A673 (cell line): Measurements from ENCODE around the gene FBXO3. TPM values are rescaled to one million over a fixed set of nuclear protein-coding genes. Genes with fewer than 3 reads are reported as not detected.

Source experiments
- BruUV-seq: library from RNA; stranded (reverse); fragments of 400-500 nt; replicated peaks from 2 replicates; lab custom pipeline; 2021; lab: Mats Ljungman, UMichigan
- CTCF ChIA-PET: fragments of 300-600 bp; sonication (Branson Sonifier 250); formaldehyde crosslinking; loops from one replicate; lab custom pipeline; 2022; ENCODE audit warnings: antibody characterized with exemption; lab: Charles Lee
- POLR2A ChIA-PET: fragments of 300-600 bp; sonication (Branson Sonifier 250); formaldehyde crosslinking; loops from one replicate; lab custom pipeline; 2022; ENCODE audit warnings: antibody characterized with exemption; ENCODE audit not compliant: low non-redundant PET; lab: Charles Lee
- DNase-seq: peaks from one replicate; pipeline ENCODE4 v3.0.0-alpha.2; 2015; ENCODE audit warnings: low spot score
- H3K27ac ChIP-seq: fragments of 200-600 bp; sonication (generic); 2 replicates; pipeline ENCODE4 v1.5.1; 2016; ENCODE audit warnings: mixed run types, low read depth, mild to moderate bottlenecking, mixed read lengths, antibody characterized with exemption, low read length; ENCODE audit not compliant: poor library complexity, severe bottlenecking
- H3K27me3 ChIP-seq: fragments of 200-600 bp; sonication (generic); replicated peaks from 2 replicates; pipeline ENCODE4 v1.6.1; 2017; ENCODE audit warnings: mixed run types, low read depth, mild to moderate bottlenecking, mixed read lengths, antibody characterized with exemption, low read length; ENCODE audit not compliant: insufficient read depth, poor library complexity
- H3K36me3 ChIP-seq: fragments of 200-600 bp; sonication (generic); 2 replicates; pipeline ENCODE4 v1.6.1; 2016; ENCODE audit warnings: mixed run types, mild to moderate bottlenecking, mixed read lengths, antibody characterized with exemption, low read length; ENCODE audit not compliant: insufficient read depth, poor library complexity, severe bottlenecking
- H3K4me1 ChIP-seq: fragments of 200-600 bp; sonication (generic); 2 replicates; pipeline ENCODE4 v1.6.1; 2017; ENCODE audit warnings: mixed run types, mild to moderate bottlenecking, mixed read lengths, antibody characterized with exemption, low read length; ENCODE audit not compliant: insufficient read depth, poor library complexity, severe bottlenecking
- H3K4me3 ChIP-seq: fragments of 200-600 bp; sonication (generic); 2 replicates; pipeline ENCODE4 v1.5.1; 2016; ENCODE audit warnings: low read depth, mixed run types, mild to moderate bottlenecking, mixed read lengths, low read length; ENCODE audit not compliant: poor library complexity, severe bottlenecking
- H3K9me3 ChIP-seq: fragments of 200-600 bp; sonication (generic); 2 replicates; pipeline ENCODE4 v1.6.1; 2016; ENCODE audit warnings: mixed run types, low read depth, mild to moderate bottlenecking, mixed read lengths, antibody characterized with exemption, low read length; ENCODE audit not compliant: poor library complexity, severe bottlenecking
- CTCF ChIP-seq: fragments of 300-800, 200-600 bp; sonication (generic); conservative IDR thresholded peaks from 2 replicates; pipeline ENCODE4 v1.5.1; 2017; ENCODE audit warnings: low read depth, mild to moderate bottlenecking, antibody characterized with exemption, low read length, moderate library complexity, mixed read lengths
- EZH2 ChIP-seq: fragments of 200-600 bp; sonication (generic); IDR thresholded peaks from 2 replicates; pipeline ENCODE4 v1.6.1; 2017; ENCODE audit warnings: borderline replicate concordance, low read depth, mild to moderate bottlenecking, mixed read lengths, antibody characterized with exemption, low read length; ENCODE audit not compliant: poor library complexity, severe bottlenecking
- intact Hi-C: fragments of 100-400 bp; cut with micrococcal nuclease; formaldehyde crosslinking; loops from one replicate; pipeline ENCODE4 v1.10.0; 2022; ENCODE audit not compliant: unreplicated experiment
- total RNA-seq: library from RNA; stranded (reverse); gene quantifications from 2 replicates; pipeline ENCODE4 v1.2.3, GENCODE V29; 2021

FBXO3 gene
- total RNA-seq, 1 experiment from 2014 or later: 59.2 TPM

GRCh38 chr11:33722590-33723234 is 51.6 kb downstream of the FBXO3 start:
- Histone ChIP-seq H3K27me3 (no peaks in the 10 kb centered on the region), H3K27ac (no peak overlapping the region), H3K36me3 (peaks cover 7% of the 10 kb centered on the region), H3K9me3 (no peaks in the 10 kb centered on the region), H3K4me3 (no peak overlapping the region), H3K4me1 (peaks cover 13% of the 10 kb centered on the region)
- DNase-seq: no peak
- no TSS peak for BruUV-seq
- intact Hi-C loops: no loop called here
- POLR2A ChIA-PET: interaction anchor here (0.6 kb wide), 1 partner anchor 326 kb away, joined by 3 read pairs; no protein-coding TSS in a partner anchor
- CTCF ChIA-PET: interaction anchor here (0.5 kb wide), 1 partner anchor 271 kb away, joined by 3 read pairs; no protein-coding TSS in a partner anchor
- TF ChIP-seq CTCF (no peak), EZH2 (no peak)

GRCh38 chr11:33721984-33722383 is 52.3 kb downstream of the FBXO3 start:
- Histone ChIP-seq H3K36me3 (peaks cover 8% of the 10 kb centered on the region), H3K4me1 (peaks cover 13% of the 10 kb centered on the region), H3K27ac (no peak overlapping the region), H3K4me3 (no peak overlapping the region), H3K27me3 (no peaks in the 10 kb centered on the region), H3K9me3 (no peaks in the 10 kb centered on the region)
- CTCF ChIA-PET: no interaction called here
- DNase-seq: no peak
- no peak for TF ChIP-seq EZH2
- no peak for TF ChIP-seq CTCF
- BruUV-seq: no TSS peak
- POLR2A ChIA-PET: no interaction called here
- intact Hi-C loops: no loop called here

- Histone ChIP-seq H3K4me3 (no peak overlapping the region), H3K36me3 (peaks cover 11% of the 10 kb centered on the region), H3K27me3 (no peaks in the 10 kb centered on the region), H3K27ac (no peak overlapping the region), H3K4me1 (peaks cover 13% of the 10 kb centered on the region), H3K9me3 (no peaks in the 10 kb centered on the region)
- BruUV-seq: no TSS peak
- CTCF ChIA-PET: no interaction called here
- TF ChIP-seq CTCF: no peak
- TF ChIP-seq EZH2: no peak
- POLR2A ChIA-PET: no interaction called here
- intact Hi-C loops: no loop called here
- no peak for DNase-seq
Measured at GRCh38 chr11:33721426-33721825, 52.9 kb downstream of the FBXO3 start.
